ENCODE measurements around the gene DMWD. TPM values are rescaled to one million over a fixed set of nuclear protein-coding genes. Genes with fewer than 3 reads are reported as not detected.
A peak's percentile ranks its signal among the peaks of the same experiment; 100 is the strongest.

DMWD gene, protein sequence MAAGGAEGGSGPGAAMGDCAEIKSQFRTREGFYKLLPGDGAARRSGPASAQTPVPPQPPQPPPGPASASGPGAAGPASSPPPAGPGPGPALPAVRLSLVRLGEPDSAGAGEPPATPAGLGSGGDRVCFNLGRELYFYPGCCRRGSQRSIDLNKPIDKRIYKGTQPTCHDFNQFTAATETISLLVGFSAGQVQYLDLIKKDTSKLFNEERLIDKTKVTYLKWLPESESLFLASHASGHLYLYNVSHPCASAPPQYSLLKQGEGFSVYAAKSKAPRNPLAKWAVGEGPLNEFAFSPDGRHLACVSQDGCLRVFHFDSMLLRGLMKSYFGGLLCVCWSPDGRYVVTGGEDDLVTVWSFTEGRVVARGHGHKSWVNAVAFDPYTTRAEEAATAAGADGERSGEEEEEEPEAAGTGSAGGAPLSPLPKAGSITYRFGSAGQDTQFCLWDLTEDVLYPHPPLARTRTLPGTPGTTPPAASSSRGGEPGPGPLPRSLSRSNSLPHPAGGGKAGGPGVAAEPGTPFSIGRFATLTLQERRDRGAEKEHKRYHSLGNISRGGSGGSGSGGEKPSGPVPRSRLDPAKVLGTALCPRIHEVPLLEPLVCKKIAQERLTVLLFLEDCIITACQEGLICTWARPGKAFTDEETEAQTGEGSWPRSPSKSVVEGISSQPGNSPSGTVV
- total RNA-seq: 10 to 100 TPM; 19.7 to 20.4 TPM

DNA sequence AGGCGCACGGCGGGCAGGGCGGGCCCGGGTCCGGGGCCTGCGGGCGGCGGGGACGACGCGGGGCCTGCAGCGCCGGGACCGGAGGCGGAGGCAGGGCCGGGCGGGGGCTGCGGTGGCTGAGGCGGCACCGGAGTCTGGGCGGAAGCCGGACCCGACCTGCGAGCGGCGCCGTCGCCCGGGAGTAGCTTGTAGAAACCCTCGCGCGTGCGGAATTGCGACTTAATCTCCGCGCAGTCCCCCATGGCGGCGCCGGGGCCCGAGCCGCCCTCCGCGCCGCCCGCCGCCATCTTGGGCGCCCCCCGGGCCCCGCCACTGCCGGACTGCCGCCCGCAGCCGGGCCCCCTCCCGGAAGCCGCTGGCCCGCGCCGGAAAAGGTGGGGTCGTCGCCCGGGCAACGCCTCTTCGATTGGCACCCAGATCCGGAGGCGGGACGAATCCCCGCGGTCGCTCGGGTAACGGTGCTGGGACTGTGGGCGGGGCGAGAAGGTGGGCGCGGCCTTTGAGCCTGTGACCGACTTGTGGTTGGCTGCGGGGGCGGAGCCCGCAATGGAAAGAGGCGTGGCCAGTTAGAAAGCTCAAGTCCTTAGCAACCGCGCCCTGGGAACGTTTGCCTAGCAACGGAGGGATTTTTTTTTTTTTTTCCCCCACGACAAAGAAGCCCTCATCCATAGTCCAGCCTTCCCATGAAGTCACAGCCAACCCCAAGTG lies at the start of gene DMWD:
Gene DMWD, minus strand, starts transcription at position 376 of the 708 bp plus-strand sequence. Its CDS starts 89 bp downstream, at position 287.
- Histone ChIP-seq H3K9me3 (no peaks in the 10 kb centered on the region), H3K4me3 (peak within 1 kb of the TSS; percentile 25 to 51), H3K27ac (peak within 1 kb of the TSS in 3 of 4 donors; percentile 37 to 62 (median 58)), H3K36me3 (replicated peaks in 1 of 2; ENCODE audit: insufficient read depth in 1 of 2, low read depth in 2 of 2) (peaks cover 0 to 7% of the 10 kb centered on the region in 2 donors), H3K27me3 (no peaks in the 10 kb centered on the region), H3K4me1 (peaks cover 16% of the 10 kb centered on the region)
- 0 to 1% methylated on average over 5 to 86 of the region's 86 CpGs for WGBS, 2 donors
- ATAC-seq: peak; percentile 99
- intact Hi-C loops (cut with DNase I): no loop called here
- peak; percentile 100 for DNase-seq
- TF ChIP-seq, protein P1, sequence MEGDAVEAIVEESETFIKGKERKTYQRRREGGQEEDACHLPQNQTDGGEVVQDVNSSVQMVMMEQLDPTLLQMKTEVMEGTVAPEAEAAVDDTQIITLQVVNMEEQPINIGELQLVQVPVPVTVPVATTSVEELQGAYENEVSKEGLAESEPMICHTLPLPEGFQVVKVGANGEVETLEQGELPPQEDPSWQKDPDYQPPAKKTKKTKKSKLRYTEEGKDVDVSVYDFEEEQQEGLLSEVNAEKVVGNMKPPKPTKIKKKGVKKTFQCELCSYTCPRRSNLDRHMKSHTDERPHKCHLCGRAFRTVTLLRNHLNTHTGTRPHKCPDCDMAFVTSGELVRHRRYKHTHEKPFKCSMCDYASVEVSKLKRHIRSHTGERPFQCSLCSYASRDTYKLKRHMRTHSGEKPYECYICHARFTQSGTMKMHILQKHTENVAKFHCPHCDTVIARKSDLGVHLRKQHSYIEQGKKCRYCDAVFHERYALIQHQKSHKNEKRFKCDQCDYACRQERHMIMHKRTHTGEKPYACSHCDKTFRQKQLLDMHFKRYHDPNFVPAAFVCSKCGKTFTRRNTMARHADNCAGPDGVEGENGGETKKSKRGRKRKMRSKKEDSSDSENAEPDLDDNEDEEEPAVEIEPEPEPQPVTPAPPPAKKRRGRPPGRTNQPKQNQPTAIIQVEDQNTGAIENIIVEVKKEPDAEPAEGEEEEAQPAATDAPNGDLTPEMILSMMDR (IDR thresholded peaks at IDR 0.05): peak in 1 of 7 experiments; percentile 24
- peak in 2 of 3 donors; percentile 40 to 42 for TF ChIP-seq POLR2A (IDR thresholded peaks at IDR 0.05)

DNA sequence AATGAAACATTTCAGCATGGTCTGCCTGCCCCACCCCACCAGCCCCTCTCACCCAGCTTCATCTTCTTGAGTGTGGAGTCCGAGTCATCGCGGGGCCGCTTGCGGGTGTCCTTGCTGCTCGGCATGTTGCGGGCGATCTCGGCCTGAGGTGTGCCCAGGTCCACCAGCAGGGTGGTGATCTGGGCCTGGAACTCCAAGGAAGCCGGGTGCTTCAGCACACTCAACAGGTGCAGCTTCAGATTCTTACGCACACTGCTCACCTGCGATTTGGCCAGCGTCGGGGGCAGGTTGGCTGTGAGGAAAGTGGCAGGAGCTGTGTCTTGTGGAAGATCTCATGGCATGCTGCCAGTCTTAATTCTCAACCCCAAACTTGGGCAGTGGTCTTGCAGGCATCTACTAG lies 49.6 kb upstream of the DMWD start:
- intact Hi-C loops (cut with DNase I): no loop called here
- H3K36me3 ChIP-seq (replicated peaks in 1 of 2; ENCODE audit: insufficient read depth in 1 of 2, low read depth in 2 of 2): peaks cover 11 to 48% of the 10 kb centered on the region in 2 donors

DNA sequence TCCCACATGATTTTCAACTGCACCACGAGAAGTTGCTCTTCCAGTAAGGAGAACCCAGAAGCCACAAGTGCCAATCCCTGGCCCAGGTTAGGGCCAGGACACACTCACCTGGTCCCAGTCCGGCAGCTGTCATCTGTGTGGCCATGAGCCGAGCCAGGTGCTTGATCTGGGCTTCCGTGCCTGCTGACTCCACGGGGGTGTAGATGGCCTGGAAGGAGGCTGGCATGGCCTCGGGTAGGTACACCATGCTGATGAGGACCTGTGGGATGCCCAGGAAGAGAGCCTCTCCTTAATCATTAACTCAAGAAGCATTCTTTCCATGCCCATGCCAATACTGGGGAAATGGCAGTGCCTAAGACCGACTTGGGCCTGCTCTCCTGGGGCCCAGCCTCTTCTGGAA lies 42.3 kb upstream of the DMWD start:
- DNase-seq (no peak), ATAC-seq (no peak)
- TF ChIP-seq POLR2A (IDR thresholded peaks at IDR 0.05): no peak
- TF ChIP-seq, protein P1 (IDR thresholded peaks at IDR 0.05): no peak
- H3K27ac ChIP-seq: no peak overlapping the region
- WGBS, 2 donors: 63 to 72% methylated on average over 2 to 7 of the region's 7 CpGs
- H3K9me3 ChIP-seq: no peaks in the 10 kb centered on the region
- peaks cover 18 to 52% of the 10 kb centered on the region in 2 donors for H3K36me3 ChIP-seq (replicated peaks in 1 of 2; ENCODE audit: insufficient read depth in 1 of 2, low read depth in 2 of 2)
- intact Hi-C loops (cut with DNase I): no loop called here
- H3K4me1 ChIP-seq: no peaks in the 10 kb centered on the region
- no peaks in the 10 kb centered on the region for H3K27me3 ChIP-seq
- no peak overlapping the region for H3K4me3 ChIP-seq

More for the DNA sequence above, 49.6 kb upstream of the DMWD start:
- ATAC-seq (no peak), DNase-seq (no peak)
- Histone ChIP-seq H3K27ac (no peak overlapping the region), H3K9me3 (no peaks in the 10 kb centered on the region), H3K4me3 (no peak overlapping the region), H3K4me1 (no peaks in the 10 kb centered on the region), H3K27me3 (no peaks in the 10 kb centered on the region)
- WGBS, 2 donors: 87 to 93% methylated on average over 3 to 14 of the region's 14 CpGs
- TF ChIP-seq, protein P1 (IDR thresholded peaks at IDR 0.05): no peak
- no peak for TF ChIP-seq POLR2A (IDR thresholded peaks at IDR 0.05)

DNA sequence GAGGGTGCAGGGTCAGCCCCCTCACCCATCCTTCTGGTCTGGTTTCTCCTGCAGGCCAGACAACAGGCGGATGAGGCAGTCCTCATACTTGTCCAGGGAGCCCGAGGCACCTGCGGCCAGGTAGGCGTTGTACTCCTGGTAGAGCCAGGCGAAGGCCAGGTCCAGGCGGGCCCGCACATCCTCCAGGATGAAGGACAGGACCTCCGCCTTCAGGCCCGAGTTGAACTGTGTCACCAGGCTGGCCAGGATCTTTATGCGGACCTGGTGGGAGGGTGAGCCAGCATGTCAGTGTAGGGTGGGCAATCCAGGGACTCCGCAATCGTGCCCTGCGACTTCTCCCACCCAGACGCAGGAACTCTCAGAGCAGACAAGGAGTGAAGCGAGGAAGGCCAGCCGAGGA lies 36.3 kb upstream of the DMWD start:
- TF ChIP-seq POLR2A (IDR thresholded peaks at IDR 0.05): no peak
- TF ChIP-seq, protein P1 (IDR thresholded peaks at IDR 0.05): no peak
- Histone ChIP-seq H3K27ac (no peak overlapping the region), H3K4me3 (no peak overlapping the region), H3K36me3 (replicated peaks in 1 of 2; ENCODE audit: insufficient read depth in 1 of 2, low read depth in 2 of 2) (peaks cover 21 to 52% of the 10 kb centered on the region in 2 donors), H3K9me3 (no peaks in the 10 kb centered on the region), H3K4me1 (no peaks in the 10 kb centered on the region), H3K27me3 (no peaks in the 10 kb centered on the region)
- ATAC-seq: no peak
- WGBS, 2 donors: 91 to 95% methylated on average over 9 to 15 of the region's 16 CpGs
- intact Hi-C loops (cut with DNase I): no loop called here
- DNase-seq: no peak
